Activated T-cell treated with anti-CD3 and anti-CD28 coated beads, Interleukin-2, amount 50 U/mL, for 48 hours (primary cell): ENCODE results near the gene SYT1.

Source experiments
- DNase-seq, 2 experiments: peaks; one replicate each; pipeline ENCODE4 v3.0.0-alpha.2; 2020

Gene SYT1

GRCh38 chr12:79067977-79068376 is 203.4 kb downstream of the SYT1 start:
- no peak for DNase-seq

GRCh38 chr12:79069009-79069408 is 204.4 kb downstream of the SYT1 start:
- DNase-seq: no peak

- DNase-seq: no peak
These were observed 206.9 kb downstream of the SYT1 start for GRCh38 chr12:79071498-79071897.

GRCh38 chr12:79073506-79073905 is 208.9 kb downstream of the SYT1 start:
- no peak for DNase-seq

- no peak for DNase-seq
These were observed 218.0 kb downstream of the SYT1 start for GRCh38 chr12:79082595-79082994.

GRCh38 chr12:79083181-79083580 is 218.6 kb downstream of the SYT1 start:
- no peak for DNase-seq

- DNase-seq: no peak
These were observed 220.6 kb downstream of the SYT1 start for GRCh38 chr12:79085106-79085682.

GRCh38 chr12:79086541-79087296 is 222.1 kb downstream of the SYT1 start:
- DNase-seq: no peak

- DNase-seq: no peak
These were observed 234.0 kb downstream of the SYT1 start for GRCh38 chr12:79098530-79098929.

- DNase-seq: no peak
These were observed 244.4 kb downstream of the SYT1 start for GRCh38 chr12:79108962-79109361.

- DNase-seq: no peak
These were observed 250.3 kb downstream of the SYT1 start for GRCh38 chr12:79114896-79115295.

- DNase-seq: no peak
These were observed 251.2 kb downstream of the SYT1 start for GRCh38 chr12:79115743-79116142.

GRCh38 chr12:79119796-79120195 is 255.2 kb downstream of the SYT1 start:
- no peak for DNase-seq

GRCh38 chr12:79121486-79121885 is 256.9 kb downstream of the SYT1 start:
- DNase-seq: no peak

- no peak for DNase-seq
These were observed 259.8 kb downstream of the SYT1 start for GRCh38 chr12:79124385-79124784.

- no peak for DNase-seq
These were observed 260.8 kb downstream of the SYT1 start for GRCh38 chr12:79125358-79125757.

- no peak for DNase-seq
These were observed 262.7 kb downstream of the SYT1 start for GRCh38 chr12:79127271-79127751.

GRCh38 chr12:79128956-79129355 is 264.4 kb downstream of the SYT1 start:
- DNase-seq: no peak

GRCh38 chr12:79138872-79139271 is 274.3 kb downstream of the SYT1 start:
- no peak for DNase-seq

- no peak for DNase-seq
These were observed 276.1 kb downstream of the SYT1 start for GRCh38 chr12:79140711-79141110.

GRCh38 chr12:79141776-79142175 is 277.2 kb downstream of the SYT1 start:
- no peak for DNase-seq

- DNase-seq: no peak
These were observed 279.2 kb downstream of the SYT1 start for GRCh38 chr12:79143803-79144202.

- DNase-seq: no peak
These were observed 287.4 kb downstream of the SYT1 start for GRCh38 chr12:79151956-79152355.

- no peak for DNase-seq
These were observed 291.1 kb downstream of the SYT1 start for GRCh38 chr12:79155683-79156082.
